PC-3 (cell line): ENCODE results near the gene OR10A7.

Experiments used
- CTCF ChIP-seq: fragments of 300-600 bp; sonication (generic); conservative IDR thresholded peaks from 2 replicates; pipeline ENCODE4 v1.5.1; 2017; ENCODE audit warnings: antibody characterized with exemption, low read depth, mild to moderate bottlenecking, low read length
- EZH2 ChIP-seq: fragments of 300-600 bp; sonication (generic); IDR thresholded peaks from one replicate; pipeline ENCODE4 v1.6.1; 2017; ENCODE audit warnings: antibody characterized with exemption, mild to moderate bottlenecking, low read length; ENCODE audit not compliant: unreplicated experiment
- EZH2phosphoT487 ChIP-seq: fragments of 300-600 bp; sonication (generic); IDR thresholded peaks from 2 replicates; pipeline ENCODE4 v1.6.1; 2018; ENCODE audit warnings: mild to moderate bottlenecking, antibody characterized with exemption, low read length, borderline replicate concordance

- TF ChIP-seq CTCF (no peak), EZH2 (no peak), EZH2phosphoT487 (no peak)
These were observed 36.0 kb downstream of the OR10A7 start for GRCh38 chr12:55256831-55257230.
